ENCODE data around the gene NTNG2.

GRCh38 chr9:132162764-132163456 lies 1.1 kb downstream of the NTNG2 start:
- TF ChIP-seq CTCF (IDR thresholded peaks at IDR 0.05; ENCODE audit: poor library complexity, severe bottlenecking) = no peak
- no peak for TF ChIP-seq RAD21 (conservative IDR thresholded peaks at IDR 0.05)
- TF ChIP-seq POLR2AphosphoS5 (IDR thresholded peaks at IDR 0.05) = no peak
- no peak for TF ChIP-seq REST (IDR thresholded peaks at IDR 0.05; ENCODE audit: borderline replicate concordance)
- no peak for TF ChIP-seq EP300 (conservative IDR thresholded peaks at IDR 0.05; ENCODE audit: poor library complexity, severe bottlenecking)

Measured in neural cell (in vitro differentiated cells).